Measurements from ENCODE around the gene SRGAP3. TPM values are rescaled to one million over a fixed set of nuclear protein-coding genes. Genes with fewer than 3 reads are reported as not detected.

The SRGAP3 gene
- total and polyA plus RNA-seq, 2 donors (not counting 1 experiment from before 2014, with no cell fraction given), result 1.4 to 1.5 TPM

- DNase-seq (no peak), ATAC-seq (ENCODE audit: low read depth) (no peak)
- no peaks in the 10 kb centered on the region for H3K9me3 Mint-ChIP-seq (ENCODE audit: insufficient read depth)
- Histone ChIP-seq H3K4me1 (ENCODE audit: control insufficient read depth in 2 of 2, insufficient read depth in 2 of 2, low read length in 2 of 2) (peaks cover 12 to 30% of the 10 kb centered on the region in 2 donors), H2AFZ (ENCODE audit: insufficient read depth, low read depth, low read length, poor library complexity, severe bottlenecking) (no peak overlapping the region), H3K4me3 (ENCODE audit: control extremely low read depth in 1 of 5, extremely low read depth in 1 of 5, insufficient read depth in 1 of 5, low read depth in 2 of 5, low read length in 4 of 5) (no peak overlapping the region), H3K27me3 (replicated peaks in 1 of 4; ENCODE audit: control extremely low read depth in 1 of 4, control insufficient read depth in 3 of 4, insufficient read depth in 4 of 4, low read length in 3 of 4) (no peaks in the 10 kb centered on the region), H4K20me1 (ENCODE audit: control insufficient read depth, insufficient read depth, low read length, poor library complexity, severe bottlenecking) (no peaks in the 10 kb centered on the region), H3K9ac (ENCODE audit: low read length) (no peak overlapping the region), H3K27ac (ENCODE audit: low read length in 2 of 2) (no peak overlapping the region), H3K79me2 (ENCODE audit: control insufficient read depth, insufficient read depth, low read length) (no peaks in the 10 kb centered on the region), H3K9me3 (ENCODE audit: control extremely low read depth in 1 of 3, control insufficient read depth in 2 of 3, insufficient read depth in 1 of 3, low read length in 2 of 3) (no peaks in the 10 kb centered on the region), H3K36me3 (replicated peaks in 1 of 2; ENCODE audit: control extremely low read depth in 1 of 2, control insufficient read depth in 1 of 2, extremely low read depth in 1 of 2, insufficient read depth in 2 of 2, low read length in 1 of 2) (no peaks in the 10 kb centered on the region), H3K4me2 (replicated peaks; ENCODE audit: low read depth, low read length, poor library complexity, severe bottlenecking) (no peak overlapping the region)
- 98% methylated on average over 5 of the region's 5 CpGs for WGBS (ENCODE audit: insufficient coverage)
- no peak overlapping the region for H3K4me3 Mint-ChIP-seq
- ChIA-PET CTCF (no interaction called here), POLR2A (no interaction called here)
- intact Hi-C loops (cut with micrococcal nuclease), result no loop called here
- TF ChIP-seq EZH2 (IDR thresholded peaks at IDR 0.05; ENCODE audit: borderline replicate concordance, insufficient read depth, low read depth, low read length, poor library complexity, severe bottlenecking), result no peak
- no peak for TF ChIP-seq CTCF (IDR thresholded peaks at IDR 0.05)
- no peaks in the 10 kb centered on the region for H3K27me3 Mint-ChIP-seq
- peaks cover 30% of the 10 kb centered on the region for H3K4me1 Mint-ChIP-seq
- H3K27ac Mint-ChIP-seq, result no peak overlapping the region
Measured at GRCh38 chr3:9170851-9171160, 78.6 kb downstream of the SRGAP3 start.

DNA sequence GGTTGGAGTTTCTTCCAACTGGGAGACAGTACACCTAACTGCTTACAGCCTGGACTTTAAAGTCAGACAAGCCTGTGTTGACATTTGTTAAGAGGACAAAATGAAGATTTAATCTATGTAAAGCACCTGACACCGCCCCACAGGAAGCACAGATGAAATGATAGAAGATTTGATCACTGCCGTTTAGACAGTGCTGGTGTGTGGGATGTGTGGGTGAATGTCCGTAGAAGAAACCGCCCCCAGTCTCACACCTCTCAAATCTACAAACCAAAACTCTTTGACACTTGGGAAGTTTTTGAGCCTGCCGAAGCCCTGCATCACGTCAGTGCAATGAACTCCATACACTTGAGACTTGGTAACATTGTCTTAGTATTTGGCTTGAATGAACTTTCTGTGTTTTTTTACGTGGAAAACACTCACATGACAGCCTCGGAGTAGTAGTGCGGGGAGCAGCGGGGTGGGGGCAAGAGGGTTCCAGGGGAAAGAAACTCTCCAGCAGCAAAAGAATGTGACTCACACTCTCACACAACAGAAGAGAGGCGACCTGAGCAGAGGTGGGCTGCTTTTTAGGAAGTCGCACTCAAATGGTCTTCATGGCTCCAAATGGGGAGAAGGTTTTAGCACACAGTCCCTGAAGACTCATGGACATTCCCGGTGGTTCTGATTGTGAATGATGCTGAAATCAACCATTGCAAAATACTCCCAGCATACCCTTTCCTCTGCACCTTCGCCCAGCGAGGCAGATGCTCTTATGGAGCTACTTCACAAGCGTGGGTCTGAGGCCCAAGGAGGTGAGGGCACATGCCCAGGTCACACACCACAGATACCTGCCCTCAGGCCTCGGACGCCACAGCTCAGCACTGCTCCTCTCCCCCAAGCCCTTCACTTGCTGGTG lies 79.2 kb downstream of the SRGAP3 start:
- Histone ChIP-seq H3K4me2 (replicated peaks; ENCODE audit: low read depth, low read length, poor library complexity, severe bottlenecking) (no peak overlapping the region), H2AFZ (ENCODE audit: insufficient read depth, low read depth, low read length, poor library complexity, severe bottlenecking) (no peak overlapping the region), H3K9ac (ENCODE audit: low read length) (no peak overlapping the region), H4K20me1 (ENCODE audit: control insufficient read depth, insufficient read depth, low read length, poor library complexity, severe bottlenecking) (no peaks in the 10 kb centered on the region), H3K79me2 (ENCODE audit: control insufficient read depth, insufficient read depth, low read length) (no peaks in the 10 kb centered on the region), H3K27me3 (replicated peaks in 1 of 4; ENCODE audit: control extremely low read depth in 1 of 4, control insufficient read depth in 3 of 4, insufficient read depth in 4 of 4, low read length in 3 of 4) (no peaks in the 10 kb centered on the region), H3K4me3 (ENCODE audit: control extremely low read depth in 1 of 5, extremely low read depth in 1 of 5, insufficient read depth in 1 of 5, low read depth in 2 of 5, low read length in 4 of 5) (no peak overlapping the region), H3K36me3 (replicated peaks in 1 of 2; ENCODE audit: control extremely low read depth in 1 of 2, control insufficient read depth in 1 of 2, extremely low read depth in 1 of 2, insufficient read depth in 2 of 2, low read length in 1 of 2) (no peaks in the 10 kb centered on the region), H3K27ac (ENCODE audit: low read length in 2 of 2) (no peak overlapping the region), H3K4me1 (ENCODE audit: control insufficient read depth in 2 of 2, insufficient read depth in 2 of 2, low read length in 2 of 2) (peaks cover 12 to 30% of the 10 kb centered on the region in 2 donors), H3K9me3 (ENCODE audit: control extremely low read depth in 1 of 3, control insufficient read depth in 2 of 3, insufficient read depth in 1 of 3, low read length in 2 of 3) (no peaks in the 10 kb centered on the region)
- no peak for TF ChIP-seq CTCF (IDR thresholded peaks at IDR 0.05)
- TF ChIP-seq EZH2 (IDR thresholded peaks at IDR 0.05; ENCODE audit: borderline replicate concordance, insufficient read depth, low read depth, low read length, poor library complexity, severe bottlenecking), result no peak
- Mint-ChIP-seq H3K9me3 (ENCODE audit: insufficient read depth) (no peaks in the 10 kb centered on the region), H3K4me1 (peaks cover 30% of the 10 kb centered on the region), H3K27ac (no peak overlapping the region), H3K4me3 (no peak overlapping the region), H3K27me3 (no peaks in the 10 kb centered on the region)
- DNase-seq (no peak), ATAC-seq (ENCODE audit: low read depth) (no peak)
- POLR2A ChIA-PET, result no interaction called here
- intact Hi-C loops (cut with micrococcal nuclease), result no loop called here
- CTCF ChIA-PET, result no interaction called here
- WGBS (ENCODE audit: insufficient coverage), result 90% methylated on average over 6 of the region's 18 CpGs

All from B cell (primary cell).